Activated naive CD4-positive, alpha-beta T cell treated with anti-CD3 and anti-CD28 coated beads for 36 hours (primary cell): ENCODE measurements around the gene CUBN. TPM values are rescaled to one million over a fixed set of nuclear protein-coding genes. Genes with fewer than 3 reads are reported as not detected.
A peak's percentile ranks its signal among the peaks of the same experiment; 100 is the strongest.

Experiments
- CTCF ChIA-PET: fragments of 350-600 bp; sonication (Branson Sonifier 250); formaldehyde crosslinking; loops from one replicate; lab custom pipeline; 2021; ENCODE audit warnings: antibody characterized with exemption; lab: Charles Lee
- DNase-seq: peaks from one replicate; pipeline ENCODE4 v3.0.0-alpha.2; 2020
- H3K27ac Mint-ChIP-seq: one replicate; pipeline ENCODE4 v1.8.0; 2021; ENCODE audit warnings: mild to moderate bottlenecking, mixed read lengths
- H3K27me3 Mint-ChIP-seq: one replicate; pipeline ENCODE4 v1.8.0; 2021; ENCODE audit warnings: low read depth, mixed read lengths
- H3K36me3 Mint-ChIP-seq: one replicate; pipeline ENCODE4 v1.8.0; 2021; ENCODE audit warnings: low read depth, mixed read lengths
- H3K4me1 Mint-ChIP-seq: one replicate; pipeline ENCODE4 v1.8.0; 2021; ENCODE audit warnings: low read depth, mixed read lengths
- H3K4me3 Mint-ChIP-seq: one replicate; pipeline ENCODE4 v1.8.0; 2021; ENCODE audit warnings: mild to moderate bottlenecking, moderate library complexity, mixed read lengths
- H3K9me3 Mint-ChIP-seq: one replicate; pipeline ENCODE4 v1.8.0; 2021; ENCODE audit warnings: mixed read lengths
- intact Hi-C: fragments of 100-400 bp; cut with micrococcal nuclease; formaldehyde crosslinking; loops from one replicate; pipeline ENCODE4 v1.15.1; 2023
- total RNA-seq, 2 experiments: library from RNA; stranded (reverse); gene quantifications; one replicate each; pipeline ENCODE4 v1.2.3, GENCODE V29; 2021

Gene CUBN
- total RNA-seq = under 1 TPM; 0.37 to 0.41 TPM

GRCh38 chr10:17129741-17130140, at the start of gene CUBN:
CUBN (minus strand) TSS chr10:17129811; CDS start chr10:17129765, 46 bp downstream.
- CTCF ChIA-PET = no interaction called here
- no peak within 1 kb of the TSS for H3K27ac Mint-ChIP-seq
- H3K9me3 Mint-ChIP-seq = no peaks in the 10 kb centered on the region
- H3K27me3 Mint-ChIP-seq = no peaks in the 10 kb centered on the region
- intact Hi-C loops = no loop called here
- H3K36me3 Mint-ChIP-seq = no peaks in the 10 kb centered on the region
- no peaks in the 10 kb centered on the region for H3K4me1 Mint-ChIP-seq
- DNase-seq = no peak
- no peak within 1 kb of the TSS for H3K4me3 Mint-ChIP-seq

GRCh38 chr10:17179002-17179401, 49.4 kb upstream of the CUBN start:
- Mint-ChIP-seq H3K27me3 (no peaks in the 10 kb centered on the region), H3K9me3 (no peaks in the 10 kb centered on the region), H3K27ac (no peak overlapping the region), H3K4me1 (peaks cover 17% of the 10 kb centered on the region), H3K4me3 (no peak overlapping the region), H3K36me3 (no peaks in the 10 kb centered on the region)
- intact Hi-C loops = no loop called here
- CTCF ChIA-PET = interaction anchor here (0.6 to 1.1 kb wide), 6 partner anchors 9 to 322 kb away, joined by 3 to 5 read pairs (median 3); no protein-coding TSS in a partner anchor
- DNase-seq = no peak

GRCh38 chr10:17178006-17178405, 48.4 kb upstream of the CUBN start:
- Mint-ChIP-seq H3K4me3 (no peak overlapping the region), H3K9me3 (no peaks in the 10 kb centered on the region), H3K36me3 (peaks cover 3% of the 10 kb centered on the region), H3K4me1 (peaks cover 17% of the 10 kb centered on the region), H3K27me3 (no peaks in the 10 kb centered on the region), H3K27ac (no peak overlapping the region)
- intact Hi-C loops = loop anchor here (1.0 kb wide), 1 partner anchor 335 kb away; no protein-coding TSS in a partner anchor
- CTCF ChIA-PET = interaction anchor here (0.6 to 1.0 kb wide), 2 partner anchors 10 to 14 kb away, joined by 3 to 5 read pairs; no protein-coding TSS in a partner anchor
- no peak for DNase-seq

GRCh38 chr10:17177014-17177413, 47.4 kb upstream of the CUBN start:
- no peak for DNase-seq
- Mint-ChIP-seq H3K36me3 (peaks cover 3% of the 10 kb centered on the region), H3K4me3 (no peak overlapping the region), H3K9me3 (no peaks in the 10 kb centered on the region), H3K4me1 (peaks cover 17% of the 10 kb centered on the region), H3K27ac (no peak overlapping the region), H3K27me3 (no peaks in the 10 kb centered on the region)
- intact Hi-C loops = no loop called here
- CTCF ChIA-PET = no interaction called here

GRCh38 chr10:17176091-17176490, 46.5 kb upstream of the CUBN start:
- Mint-ChIP-seq H3K27ac (no peak overlapping the region), H3K4me3 (no peak overlapping the region), H3K36me3 (peaks cover 3% of the 10 kb centered on the region), H3K27me3 (no peaks in the 10 kb centered on the region), H3K9me3 (no peaks in the 10 kb centered on the region), H3K4me1 (peaks cover 17% of the 10 kb centered on the region)
- DNase-seq = no peak
- intact Hi-C loops = no loop called here
- CTCF ChIA-PET = no interaction called here

- Mint-ChIP-seq H3K4me1 (peaks cover 17% of the 10 kb centered on the region), H3K4me3 (peak overlapping the region; percentile 40), H3K27me3 (no peaks in the 10 kb centered on the region), H3K9me3 (no peaks in the 10 kb centered on the region), H3K27ac (no peak overlapping the region), H3K36me3 (peaks cover 3% of the 10 kb centered on the region)
- intact Hi-C loops = no loop called here
- CTCF ChIA-PET = interaction anchor here (0.6 kb wide), 1 partner anchor 284 kb away, joined by 3 read pairs; no protein-coding TSS in a partner anchor
- peak; percentile 16 for DNase-seq
These were observed 45.9 kb upstream of the CUBN start for GRCh38 chr10:17175551-17175950.

- Mint-ChIP-seq H3K9me3 (no peaks in the 10 kb centered on the region), H3K4me1 (peaks cover 17% of the 10 kb centered on the region), H3K27ac (no peak overlapping the region), H3K27me3 (no peaks in the 10 kb centered on the region), H3K4me3 (no peak overlapping the region), H3K36me3 (peaks cover 3% of the 10 kb centered on the region)
- intact Hi-C loops = no loop called here
- DNase-seq = no peak
- CTCF ChIA-PET = no interaction called here
These were observed 45.0 kb upstream of the CUBN start for GRCh38 chr10:17174626-17175025.

GRCh38 chr10:17171141-17171641, 41.6 kb upstream of the CUBN start:
- H3K27me3 Mint-ChIP-seq = no peaks in the 10 kb centered on the region
- H3K4me3 Mint-ChIP-seq = no peak overlapping the region
- peaks cover 10% of the 10 kb centered on the region for H3K4me1 Mint-ChIP-seq
- intact Hi-C loops = no loop called here
- no peak overlapping the region for H3K27ac Mint-ChIP-seq
- H3K9me3 Mint-ChIP-seq = no peaks in the 10 kb centered on the region
- CTCF ChIA-PET = interaction anchor here (0.9 to 1.2 kb wide), 2 partner anchors 11 to 24 kb away, joined by 3 to 5 read pairs; no protein-coding TSS in a partner anchor
- peaks cover 3% of the 10 kb centered on the region for H3K36me3 Mint-ChIP-seq
- DNase-seq = no peak

GRCh38 chr10:17169803-17170202, 40.2 kb upstream of the CUBN start:
- intact Hi-C loops = no loop called here
- CTCF ChIA-PET = no interaction called here
- peaks cover under 1% of the 10 kb centered on the region for H3K4me1 Mint-ChIP-seq
- no peaks in the 10 kb centered on the region for H3K9me3 Mint-ChIP-seq
- H3K4me3 Mint-ChIP-seq = no peak overlapping the region
- DNase-seq = no peak
- peaks cover 3% of the 10 kb centered on the region for H3K36me3 Mint-ChIP-seq
- H3K27me3 Mint-ChIP-seq = no peaks in the 10 kb centered on the region
- no peak overlapping the region for H3K27ac Mint-ChIP-seq

GRCh38 chr10:17166699-17167098, 37.1 kb upstream of the CUBN start:
- Mint-ChIP-seq H3K4me1 (no peaks in the 10 kb centered on the region), H3K9me3 (no peaks in the 10 kb centered on the region), H3K36me3 (peaks cover 8% of the 10 kb centered on the region), H3K27ac (no peak overlapping the region), H3K4me3 (no peak overlapping the region), H3K27me3 (no peaks in the 10 kb centered on the region)
- CTCF ChIA-PET = interaction anchor here (0.6 to 1.0 kb wide), 4 partner anchors 9 to 208 kb away, joined by 3 to 5 read pairs (median 4); no protein-coding TSS in a partner anchor
- DNase-seq = no peak
- intact Hi-C loops = no loop called here

- no peaks in the 10 kb centered on the region for H3K9me3 Mint-ChIP-seq
- H3K4me1 Mint-ChIP-seq = no peaks in the 10 kb centered on the region
- H3K27ac Mint-ChIP-seq = no peak overlapping the region
- no peaks in the 10 kb centered on the region for H3K27me3 Mint-ChIP-seq
- CTCF ChIA-PET = no interaction called here
- intact Hi-C loops = no loop called here
- no peak overlapping the region for H3K4me3 Mint-ChIP-seq
- peaks cover 8% of the 10 kb centered on the region for H3K36me3 Mint-ChIP-seq
- no peak for DNase-seq
These were observed 33.2 kb upstream of the CUBN start for GRCh38 chr10:17162828-17163227.

GRCh38 chr10:17161775-17162174, 32.2 kb upstream of the CUBN start:
- CTCF ChIA-PET = no interaction called here
- Mint-ChIP-seq H3K4me1 (no peaks in the 10 kb centered on the region), H3K36me3 (peaks cover 8% of the 10 kb centered on the region), H3K4me3 (no peak overlapping the region), H3K9me3 (no peaks in the 10 kb centered on the region), H3K27ac (no peak overlapping the region), H3K27me3 (no peaks in the 10 kb centered on the region)
- intact Hi-C loops = no loop called here
- DNase-seq = no peak

GRCh38 chr10:17157024-17157423, 27.4 kb upstream of the CUBN start:
- intact Hi-C loops = no loop called here
- CTCF ChIA-PET = interaction anchor here (1.0 kb wide), 1 partner anchor 10 kb away, joined by 3 read pairs; no protein-coding TSS in a partner anchor

More at GRCh38 chr10:17157024-17157423, 27.4 kb upstream of the CUBN start:
- Mint-ChIP-seq H3K4me1 (no peaks in the 10 kb centered on the region), H3K27me3 (no peaks in the 10 kb centered on the region), H3K36me3 (peaks cover 5% of the 10 kb centered on the region), H3K27ac (no peak overlapping the region), H3K9me3 (no peaks in the 10 kb centered on the region), H3K4me3 (no peak overlapping the region)
- no peak for DNase-seq
